WTC11 (cell line): Measurements from ENCODE around the gene IPCEF1. TPM values are rescaled to one million over a fixed set of nuclear protein-coding genes. Genes with fewer than 3 reads are reported as not detected.

Experiments used
- ATAC-seq: fragments of 200-7000 bp; cut with Tn5 transposase; 2 replicates; pipeline ENCODE4 v1.10.0; 2021; ENCODE audit warnings: mild to moderate bottlenecking, moderate library complexity
- CTCF ChIA-PET: fragments of 300-600 bp; sonication (Branson Sonifier 250); formaldehyde crosslinking; loops from one replicate; lab custom pipeline; 2021; ENCODE audit warnings: antibody characterized with exemption; lab: Charles Lee
- POLR2A ChIA-PET: fragments of 350-600 bp; sonication (Branson Sonifier 250); formaldehyde crosslinking; loops from one replicate; lab custom pipeline; 2021; ENCODE audit warnings: antibody characterized with exemption; lab: Charles Lee
- DNase-seq: peaks from one replicate; pipeline ENCODE4 v3.0.0; 2021; ENCODE audit warnings: low spot score
- H3K27ac Mint-ChIP-seq: 2 replicates; pipeline ENCODE4 v1.8.0; 2021; ENCODE audit warnings: mixed read lengths
- H3K27me3 Mint-ChIP-seq: 2 replicates; pipeline ENCODE4 v1.8.0; 2021; ENCODE audit warnings: low read depth, mild to moderate bottlenecking, moderate library complexity, mixed read lengths
- H3K36me3 Mint-ChIP-seq: 2 replicates; pipeline ENCODE4 v1.8.0; 2021; ENCODE audit warnings: mixed read lengths
- H3K4me1 Mint-ChIP-seq: 2 replicates; pipeline ENCODE4 v1.8.0; 2022; ENCODE audit warnings: mixed read lengths
- H3K4me3 Mint-ChIP-seq: 2 replicates; pipeline ENCODE4 v1.8.0; 2021; ENCODE audit warnings: mild to moderate bottlenecking, moderate library complexity, mixed read lengths
- H3K9me3 Mint-ChIP-seq: 2 replicates; pipeline ENCODE4 v1.8.0; 2021; ENCODE audit warnings: mixed read lengths
- ARID4B ChIP-seq: sonication (generic); formaldehyde crosslinking; IDR thresholded peaks from 2 replicates; pipeline ENCODE4 v1.8.0; 2023; ENCODE audit warnings: missing genetic modification reagents, mild to moderate bottlenecking, borderline replicate concordance
- ATF1 ChIP-seq: sonication (generic); formaldehyde crosslinking; IDR thresholded peaks from 2 replicates; pipeline ENCODE4 v1.8.1; 2023; ENCODE audit warnings: mild to moderate bottlenecking, moderate library complexity, missing genetic modification reagents
- ATF3 ChIP-seq: sonication (generic); formaldehyde crosslinking; conservative IDR thresholded peaks from 2 replicates; pipeline ENCODE4 v1.8.1; 2022; ENCODE audit warnings: mild to moderate bottlenecking, missing genetic modification reagents
- E2F1 ChIP-seq: sonication (generic); formaldehyde crosslinking; IDR thresholded peaks from 2 replicates; pipeline ENCODE4 v1.8.0; 2022; ENCODE audit warnings: mild to moderate bottlenecking, missing genetic modification reagents
- ETV6 ChIP-seq: sonication (generic); formaldehyde crosslinking; IDR thresholded peaks from 2 replicates; pipeline ENCODE4 v1.8.1; 2022; ENCODE audit warnings: mild to moderate bottlenecking, missing genetic modification reagents
- FOXK1 ChIP-seq: sonication (generic); formaldehyde crosslinking; IDR thresholded peaks from 2 replicates; pipeline ENCODE4 v1.8.0; 2022; ENCODE audit warnings: mild to moderate bottlenecking, moderate library complexity, missing genetic modification reagents
- GABPB1 ChIP-seq: sonication (generic); formaldehyde crosslinking; IDR thresholded peaks from 2 replicates; pipeline ENCODE4 v1.8.1; 2023; ENCODE audit warnings: mild to moderate bottlenecking, missing genetic modification reagents
- IRF1 ChIP-seq: sonication (generic); formaldehyde crosslinking; IDR thresholded peaks from 2 replicates; pipeline ENCODE4 v1.8.0; 2023; ENCODE audit warnings: missing genetic modification reagents
- JUN ChIP-seq: sonication (generic); formaldehyde crosslinking; IDR thresholded peaks from 2 replicates; pipeline ENCODE4 v1.8.0; 2023; ENCODE audit warnings: mild to moderate bottlenecking, missing genetic modification reagents
- KAT7 ChIP-seq: sonication (generic); formaldehyde crosslinking; IDR thresholded peaks from 2 replicates; pipeline ENCODE4 v1.8.1; 2023; ENCODE audit warnings: missing genetic modification reagents, mild to moderate bottlenecking, borderline replicate concordance
- MXD4 ChIP-seq: fragments of 250-450 bp; sonication (Bioruptor Pico); IDR thresholded peaks from 2 replicates; pipeline ENCODE4 v1.8.0; 2021; ENCODE audit warnings: mild to moderate bottlenecking, moderate library complexity, borderline replicate concordance
- MYBL2 ChIP-seq: sonication (generic); formaldehyde crosslinking; IDR thresholded peaks from 2 replicates; pipeline ENCODE4 v1.8.1; 2023; ENCODE audit warnings: mild to moderate bottlenecking, moderate library complexity, missing genetic modification reagents
- NR1H2 ChIP-seq: sonication (generic); formaldehyde crosslinking; IDR thresholded peaks from 2 replicates; pipeline ENCODE4 v1.9.0; 2021; ENCODE audit warnings: mild to moderate bottlenecking, moderate library complexity, missing genetic modification reagents
- RELA ChIP-seq: sonication (generic); formaldehyde crosslinking; IDR thresholded peaks from 2 replicates; pipeline ENCODE4 v1.8.1; 2022; ENCODE audit warnings: missing genetic modification reagents, mild to moderate bottlenecking, borderline replicate concordance
- RORB ChIP-seq: fragments of 250-450 bp; sonication (Bioruptor Pico); IDR thresholded peaks from 2 replicates; pipeline ENCODE4 v1.9.0; 2021; ENCODE audit warnings: mild to moderate bottlenecking
- SMAD4 ChIP-seq: sonication (generic); formaldehyde crosslinking; IDR thresholded peaks from 2 replicates; pipeline ENCODE4 v1.8.0; 2022; ENCODE audit warnings: mild to moderate bottlenecking, missing genetic modification reagents
- SP1 ChIP-seq: sonication (generic); formaldehyde crosslinking; conservative IDR thresholded peaks from 2 replicates; pipeline ENCODE4 v1.8.1; 2022; ENCODE audit warnings: missing genetic modification reagents
- TCF7 ChIP-seq: sonication (generic); formaldehyde crosslinking; IDR thresholded peaks from 2 replicates; pipeline ENCODE4 v1.8.0; 2022; ENCODE audit warnings: mild to moderate bottlenecking, low read depth, missing genetic modification reagents, moderate library complexity
- ZBTB43 ChIP-seq: sonication (generic); formaldehyde crosslinking; IDR thresholded peaks from 2 replicates; pipeline ENCODE4 v1.8.1; 2023; ENCODE audit warnings: mild to moderate bottlenecking, missing genetic modification reagents
- ZNF232 ChIP-seq: sonication (generic); formaldehyde crosslinking; IDR thresholded peaks from 2 replicates; pipeline ENCODE4 v1.8.0; 2022; ENCODE audit warnings: mild to moderate bottlenecking, missing genetic modification reagents
- ZNF317 ChIP-seq: sonication (generic); formaldehyde crosslinking; IDR thresholded peaks from 2 replicates; pipeline ENCODE4 v1.8.1; 2023; ENCODE audit warnings: low read depth, mild to moderate bottlenecking, moderate library complexity, missing genetic modification reagents, borderline replicate concordance
- ZNF423 ChIP-seq: fragments of 250-450 bp; sonication (Bioruptor Pico); IDR thresholded peaks from 2 replicates; pipeline ENCODE4 v2.1.2; 2022; ENCODE audit warnings: mild to moderate bottlenecking, moderate library complexity
- total RNA-seq: library from RNA; stranded (reverse); gene quantifications from 3 replicates; pipeline ENCODE4 v1.2.3, GENCODE V29; 2021
- TF ChIP-seq, protein P1 (sequence below): sonication (generic); formaldehyde crosslinking; IDR thresholded peaks from 2 replicates; pipeline ENCODE4 v1.8.1; 2023; ENCODE audit warnings: mild to moderate bottlenecking, moderate library complexity, missing genetic modification reagents

IPCEF1 gene
- total RNA-seq, 1 experiment from 2014 or later = 1.3 TPM

- Mint-ChIP-seq H3K27ac (no peak overlapping the region), H3K4me3 (no peak overlapping the region), H3K27me3 (peaks cover 2% of the 10 kb centered on the region; the same call in 1 of the 2 replicates), H3K36me3 (peaks cover 11% of the 10 kb centered on the region), H3K4me1 (peaks cover 42% of the 10 kb centered on the region), H3K9me3 (peaks cover 36% of the 10 kb centered on the region)
- ATAC-seq (peak; percentile 89), DNase-seq (no peak)
- TF ChIP-seq ETV6 (CRISPR knock-in tag) = peak; percentile 54; the same call in 1 of the 2 replicates
- peak; percentile 49; the same call in 1 of the 2 replicates for TF ChIP-seq ZNF423 (CRISPR knock-in tag)
- no peak for TF ChIP-seq RELA (CRISPR knock-in tag)
- no peak for TF ChIP-seq ZBTB43
- POLR2A ChIA-PET = no interaction called here
- CTCF ChIA-PET = no interaction called here
Observed at GRCh38 chr6:154127657-154128056, 228.9 kb downstream of the IPCEF1 start.

- Mint-ChIP-seq H3K27ac (no peak overlapping the region), H3K9me3 (peaks cover 50% of the 10 kb centered on the region), H3K27me3 (peaks cover 2% of the 10 kb centered on the region; the same call in 1 of the 2 replicates), H3K4me1 (peaks cover 38% of the 10 kb centered on the region), H3K36me3 (peaks cover 17% of the 10 kb centered on the region), H3K4me3 (no peak overlapping the region)
- POLR2A ChIA-PET = no interaction called here
- no peak for ATAC-seq
- DNase-seq = no peak
- TF ChIP-seq MYBL2 (CRISPR knock-in tag) (no peak), ATF1 (CRISPR knock-in tag) (no peak)
- TF ChIP-seq, protein P1, sequence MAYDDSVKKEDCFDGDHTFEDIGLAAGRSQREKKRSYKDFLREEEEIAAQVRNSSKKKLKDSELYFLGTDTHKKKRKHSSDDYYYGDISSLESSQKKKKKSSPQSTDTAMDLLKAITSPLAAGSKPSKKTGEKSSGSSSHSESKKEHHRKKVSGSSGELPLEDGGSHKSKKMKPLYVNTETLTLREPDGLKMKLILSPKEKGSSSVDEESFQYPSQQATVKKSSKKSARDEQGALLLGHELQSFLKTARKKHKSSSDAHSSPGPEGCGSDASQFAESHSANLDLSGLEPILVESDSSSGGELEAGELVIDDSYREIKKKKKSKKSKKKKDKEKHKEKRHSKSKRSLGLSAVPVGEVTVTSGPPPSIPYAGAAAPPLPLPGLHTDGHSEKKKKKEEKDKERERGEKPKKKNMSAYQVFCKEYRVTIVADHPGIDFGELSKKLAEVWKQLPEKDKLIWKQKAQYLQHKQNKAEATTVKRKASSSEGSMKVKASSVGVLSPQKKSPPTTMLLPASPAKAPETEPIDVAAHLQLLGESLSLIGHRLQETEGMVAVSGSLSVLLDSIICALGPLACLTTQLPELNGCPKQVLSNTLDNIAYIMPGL (CRISPR knock-in tag) = no peak
- CTCF ChIA-PET = no interaction called here
Observed at GRCh38 chr6:154125421-154125820, 231.2 kb downstream of the IPCEF1 start.

GRCh38 chr6:154123155-154123956, 233.2 kb downstream of the IPCEF1 start:
- ChIA-PET POLR2A (no interaction called here), CTCF (no interaction called here)
- Mint-ChIP-seq H3K4me3 (no peak overlapping the region), H3K27ac (no peak overlapping the region), H3K36me3 (peaks cover 12% of the 10 kb centered on the region), H3K4me1 (peaks cover 30% of the 10 kb centered on the region), H3K9me3 (peaks cover 47% of the 10 kb centered on the region), H3K27me3 (peaks cover 2% of the 10 kb centered on the region; the same call in 1 of the 2 replicates)
- DNase-seq = no peak
- ATAC-seq = no peak
- no peak for TF ChIP-seq JUN (CRISPR knock-in tag)
- TF ChIP-seq ARID4B (CRISPR knock-in tag) = no peak
- no peak for TF ChIP-seq IRF1 (CRISPR knock-in tag)
- no peak for TF ChIP-seq GABPB1
- TF ChIP-seq ZNF317 (CRISPR knock-in tag) = no peak
- TF ChIP-seq SP1 (CRISPR knock-in tag) = no peak
- TF ChIP-seq MXD4 = no peak
- no peak for TF ChIP-seq E2F1 (CRISPR knock-in tag)
- no peak for TF ChIP-seq ATF3 (CRISPR knock-in tag)
- no peak for TF ChIP-seq RORB (CRISPR knock-in tag)
- no peak for TF ChIP-seq ZNF232 (CRISPR knock-in tag)
- TF ChIP-seq FOXK1 (CRISPR knock-in tag) = no peak
- no peak for TF ChIP-seq SMAD4
- TF ChIP-seq KAT7 (CRISPR knock-in tag) = no peak
- TF ChIP-seq TCF7 (CRISPR knock-in tag) = no peak
- TF ChIP-seq NR1H2 = no peak
- TF ChIP-seq ETV6 (CRISPR knock-in tag) = no peak
